Stimulated activated CD8-positive, alpha-beta memory T cell treated with anti-CD3 and anti-CD28 coated beads, Interleukin-12 subunit alpha, Interleukin-12 subunit beta, amount 100 ng/mL, for 4 hours (primary cell): ENCODE measurements around the gene HS3ST5.

Experiments
- DNase-seq: peaks from one replicate; pipeline ENCODE4 v3.0.0-alpha.2; 2020; ENCODE audit warnings: low read depth

HS3ST5 gene, protein sequence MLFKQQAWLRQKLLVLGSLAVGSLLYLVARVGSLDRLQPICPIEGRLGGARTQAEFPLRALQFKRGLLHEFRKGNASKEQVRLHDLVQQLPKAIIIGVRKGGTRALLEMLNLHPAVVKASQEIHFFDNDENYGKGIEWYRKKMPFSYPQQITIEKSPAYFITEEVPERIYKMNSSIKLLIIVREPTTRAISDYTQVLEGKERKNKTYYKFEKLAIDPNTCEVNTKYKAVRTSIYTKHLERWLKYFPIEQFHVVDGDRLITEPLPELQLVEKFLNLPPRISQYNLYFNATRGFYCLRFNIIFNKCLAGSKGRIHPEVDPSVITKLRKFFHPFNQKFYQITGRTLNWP

DNA sequence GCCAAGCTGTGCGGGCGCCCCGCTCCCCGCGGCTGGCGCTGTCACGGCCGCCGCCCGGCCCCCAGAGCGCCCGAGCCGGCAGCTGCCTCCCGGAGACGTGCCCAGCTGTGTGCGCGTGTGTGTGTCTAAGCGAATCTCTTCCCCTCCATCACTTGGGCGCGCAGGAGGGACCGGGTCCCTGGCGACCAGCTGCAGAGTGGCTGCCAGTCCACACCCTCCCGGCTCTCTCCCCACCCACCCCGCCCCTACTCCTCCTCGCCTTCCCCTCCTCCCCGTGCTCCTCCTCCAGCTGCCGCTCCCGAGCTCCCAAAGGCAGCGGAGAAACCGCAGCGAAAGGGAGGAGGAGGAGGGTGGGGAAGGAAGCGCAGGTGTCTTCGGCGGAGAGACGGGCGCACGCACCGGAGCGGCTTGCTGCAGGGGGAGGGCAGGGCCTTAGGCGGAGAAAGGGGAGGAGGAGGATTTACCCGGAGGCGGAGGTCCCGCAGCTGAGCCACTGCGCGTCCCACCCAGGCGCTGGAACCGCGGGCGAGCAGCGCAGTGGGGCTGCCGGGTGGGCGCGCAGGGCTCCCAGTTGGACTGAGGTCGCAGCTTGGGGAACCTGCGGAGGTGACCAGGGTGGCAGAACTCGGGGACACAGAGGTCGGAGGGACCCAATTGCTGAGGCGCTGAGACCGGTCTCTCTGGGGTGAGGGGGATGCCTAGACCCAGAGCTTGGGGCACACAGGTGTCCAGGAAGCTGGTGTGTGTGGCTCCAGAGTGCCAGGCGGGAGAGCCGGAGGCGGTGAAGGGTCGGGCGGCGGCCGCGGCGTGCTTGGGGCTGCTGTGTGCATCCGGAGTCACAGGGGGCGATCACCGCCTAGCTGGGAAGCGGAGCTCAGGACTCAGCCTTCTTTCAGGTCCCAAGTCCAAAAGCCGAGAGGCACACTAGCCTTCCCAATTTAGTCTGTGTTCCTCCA lies at the start of gene HS3ST5:
Gene HS3ST5 (minus strand): TSS at position 198 of the 956 bp plus-strand sequence. CDS start 280,178 bp downstream, outside the sequence.
- DNase-seq = no peak

DNA sequence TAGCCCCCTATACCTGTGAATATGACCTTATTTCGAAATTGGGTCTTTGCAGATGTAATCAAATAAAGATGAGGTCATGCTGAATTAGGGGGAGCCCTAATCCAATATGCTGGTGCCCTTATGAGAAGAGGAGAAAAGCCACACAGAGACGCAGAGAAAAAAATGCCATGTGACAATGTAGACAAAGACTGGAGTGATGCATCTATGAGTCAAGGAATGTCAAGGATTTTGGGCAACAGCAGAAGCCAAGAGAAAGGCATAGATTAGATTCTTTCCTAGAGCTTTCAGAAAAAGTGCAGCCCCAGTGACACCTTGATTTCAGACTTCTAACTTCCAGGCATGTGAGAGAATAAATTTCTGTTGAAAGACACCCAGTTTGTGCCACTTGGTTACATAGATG lies 47.4 kb upstream of the HS3ST5 start:
- DNase-seq = no peak

DNA sequence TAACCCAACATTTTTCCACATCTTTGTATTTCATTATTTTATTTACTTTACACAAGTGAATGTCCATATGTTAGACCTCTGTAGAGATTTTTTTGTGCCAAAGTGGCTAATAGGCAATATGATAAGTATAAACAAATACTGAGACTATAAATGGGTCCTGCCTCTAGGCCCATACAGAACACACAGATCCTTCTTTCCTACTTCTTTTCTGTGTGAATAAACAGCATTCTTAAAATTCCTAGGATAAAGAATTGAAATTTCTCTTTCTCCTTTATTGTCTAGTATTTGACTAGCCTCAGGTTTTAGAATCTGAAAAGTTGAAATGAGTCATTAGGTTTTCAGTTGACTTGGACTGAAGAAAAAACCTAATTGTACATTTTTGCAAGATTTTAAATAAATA lies 46.3 kb upstream of the HS3ST5 start:
- no peak for DNase-seq

DNA sequence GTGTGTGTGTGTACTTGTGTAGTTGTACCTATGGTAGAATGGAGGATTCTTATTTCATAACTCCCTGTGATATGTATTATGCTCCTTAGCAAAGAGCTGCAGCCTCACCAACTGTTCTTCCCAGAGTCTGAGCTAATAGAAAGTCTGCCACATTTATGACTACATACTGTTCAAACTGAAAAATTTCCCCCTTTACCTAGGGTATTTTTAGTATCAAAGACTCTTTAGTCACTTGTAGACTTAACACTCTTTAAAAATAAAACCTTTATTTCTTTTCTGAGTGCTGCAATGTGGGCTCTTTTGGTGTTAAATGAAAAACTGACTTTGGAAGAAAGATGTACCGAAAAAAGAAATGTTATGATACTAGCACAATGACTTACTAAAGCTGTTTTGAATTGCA lies 39.6 kb upstream of the HS3ST5 start:
- DNase-seq = no peak

DNA sequence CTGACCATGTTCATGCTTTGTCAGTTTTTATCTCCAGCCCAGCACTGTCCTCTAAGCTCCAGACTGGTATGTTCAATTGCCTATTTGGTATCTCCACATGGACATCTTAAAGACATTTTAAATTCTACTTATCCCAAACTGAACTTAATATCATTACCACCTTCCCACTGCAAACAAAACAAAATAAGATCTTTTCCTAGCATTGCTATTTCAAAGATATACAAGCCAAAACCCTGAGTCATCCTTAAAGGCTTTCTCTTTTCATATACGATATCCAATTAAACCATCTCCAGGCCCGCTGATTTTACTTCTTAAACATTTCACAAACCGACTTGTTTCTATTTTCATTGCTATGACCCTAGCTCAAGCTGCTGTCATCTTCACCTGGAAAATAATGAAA lies 35.1 kb upstream of the HS3ST5 start:
- DNase-seq = no peak

DNA sequence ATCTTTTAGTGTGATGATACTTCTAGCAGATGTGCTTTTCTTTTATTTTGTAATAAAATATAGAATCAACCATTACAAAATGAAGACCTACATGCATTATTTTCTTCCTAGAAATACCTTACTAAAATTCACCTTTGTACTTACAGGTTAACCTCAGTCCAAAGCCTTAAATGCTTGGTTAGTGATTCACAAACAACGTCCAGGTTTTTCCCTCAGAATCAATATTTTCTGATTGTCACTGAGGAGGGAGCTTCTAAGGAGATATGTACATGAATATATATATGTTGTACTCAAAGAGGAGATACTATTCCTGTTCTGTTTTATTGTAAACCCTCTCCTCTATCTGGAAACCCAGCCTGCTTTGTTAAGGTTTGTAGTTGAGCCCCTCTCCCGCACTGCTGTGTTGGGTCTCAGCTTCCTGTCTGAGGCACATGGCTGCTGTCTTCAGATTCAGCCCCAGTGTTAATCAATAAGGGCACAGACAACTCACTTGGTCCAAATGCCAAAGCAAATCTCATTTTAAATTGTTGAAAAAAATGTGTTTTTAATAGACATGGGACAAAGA lies 33.9 kb upstream of the HS3ST5 start:
- DNase-seq = no peak

DNA sequence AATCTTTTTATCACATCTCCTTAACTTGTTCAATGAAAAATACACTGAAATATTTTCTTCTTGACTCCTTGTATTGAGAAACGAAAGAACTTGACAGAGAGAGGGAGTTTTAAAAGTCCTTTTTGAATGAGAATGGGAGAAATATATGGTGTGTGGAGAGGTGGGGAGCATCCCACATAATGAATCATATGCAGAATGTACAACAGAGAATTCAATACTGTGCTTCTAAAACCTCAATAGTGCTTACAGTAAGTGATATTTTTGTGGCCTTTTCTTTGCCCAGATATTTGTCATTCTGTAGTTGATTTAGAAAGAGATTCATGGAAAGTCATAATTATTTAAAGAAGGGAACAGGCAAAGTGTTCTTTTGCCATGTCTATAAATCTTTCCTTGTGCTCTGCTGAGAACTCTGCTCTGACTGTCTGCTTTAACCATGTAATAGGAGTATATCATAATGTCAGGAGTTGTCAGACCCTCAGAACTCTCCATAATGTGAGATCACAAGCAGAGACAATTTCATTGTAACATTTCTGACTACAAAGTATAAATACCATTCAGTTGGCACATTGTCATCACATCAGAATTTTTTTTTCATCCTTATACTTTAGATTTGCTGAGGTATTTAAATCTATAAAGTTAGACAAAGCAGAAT lies 32.8 kb upstream of the HS3ST5 start:
- no peak for DNase-seq

DNA sequence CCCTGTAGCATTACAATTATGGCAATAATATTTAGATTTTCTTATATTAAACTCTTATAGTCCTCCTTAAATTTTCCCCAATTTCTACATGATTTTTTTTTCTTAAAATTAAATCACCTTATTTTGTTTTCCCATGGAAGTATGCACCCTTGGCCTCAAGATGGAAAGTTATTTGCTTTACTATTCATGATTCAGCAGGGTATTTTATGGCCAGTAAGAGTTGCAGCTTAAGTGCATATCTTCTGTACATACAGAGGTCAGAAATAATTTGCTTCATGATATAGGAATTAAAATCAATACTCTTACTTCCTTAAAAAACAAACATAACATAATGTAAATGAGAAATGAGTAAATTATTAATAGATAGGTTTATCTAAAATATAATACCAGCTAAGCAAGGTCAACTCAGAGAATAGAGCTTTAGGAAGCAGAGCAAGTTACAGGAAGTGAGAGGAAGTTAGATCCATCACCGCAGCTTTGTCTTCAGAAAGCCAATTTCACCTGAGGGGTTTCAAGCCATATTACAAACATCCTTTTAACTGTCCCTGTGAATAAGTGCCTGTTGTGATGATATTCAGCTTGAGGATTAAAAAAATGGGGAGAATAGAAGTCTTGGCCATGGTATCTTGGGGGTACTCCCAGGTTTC lies 24.6 kb upstream of the HS3ST5 start:
- no peak for DNase-seq

DNA sequence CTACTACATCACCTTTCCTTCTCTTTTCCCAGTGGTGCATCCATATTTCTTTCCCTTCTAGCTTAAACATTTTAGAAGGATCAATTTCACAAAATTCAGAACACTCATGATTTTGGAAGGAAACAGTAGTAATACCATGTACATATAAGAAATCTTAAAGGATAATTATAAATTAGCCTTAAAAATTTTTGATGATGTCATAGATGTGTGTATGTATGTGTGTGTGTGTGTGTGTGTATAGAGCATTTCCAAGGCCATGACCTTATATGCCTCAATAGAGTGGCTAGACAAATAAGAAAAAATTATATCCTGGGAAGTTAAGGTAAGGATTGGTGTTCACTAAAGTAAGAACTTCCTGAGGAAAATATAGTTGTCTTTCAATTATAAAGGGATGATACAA lies 24.1 kb upstream of the HS3ST5 start:
- DNase-seq = no peak

DNA sequence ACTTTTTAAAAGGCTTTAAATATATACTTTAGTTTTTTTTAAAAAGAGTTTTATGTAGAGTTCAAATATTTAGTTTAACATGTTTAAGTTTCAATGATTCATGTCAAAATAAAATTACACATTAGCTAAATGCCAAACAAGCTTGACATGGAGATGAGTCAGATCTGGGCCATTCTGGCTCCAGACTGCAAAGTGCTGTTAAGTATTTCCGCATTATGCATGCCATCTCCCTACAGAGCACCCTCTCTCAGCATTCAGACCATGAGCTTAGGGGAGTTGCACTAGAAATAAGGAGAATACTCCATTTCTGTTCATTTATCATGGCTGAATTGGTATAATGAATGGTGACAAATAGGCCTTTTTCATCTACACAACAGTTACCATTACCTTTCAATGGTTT lies 21.5 kb upstream of the HS3ST5 start:
- no peak for DNase-seq

DNA sequence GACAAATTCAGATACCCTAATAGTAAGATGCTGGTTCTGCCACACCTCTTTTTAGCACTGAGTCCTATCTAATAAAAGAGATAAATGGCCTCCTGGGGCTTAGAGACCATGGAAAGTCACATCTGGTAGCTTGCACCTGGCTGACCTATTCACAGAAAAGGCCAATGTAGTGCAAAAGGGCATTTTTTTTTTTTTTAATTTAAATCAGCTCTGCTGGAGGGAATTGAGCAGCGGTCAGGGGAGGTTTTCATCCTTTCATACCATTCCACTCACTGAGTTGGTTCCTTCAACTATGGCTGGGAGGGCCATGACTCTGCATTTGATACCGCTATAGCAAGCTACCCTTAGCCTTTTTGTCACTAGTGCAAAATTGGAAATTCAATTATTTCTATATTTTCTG lies 20.1 kb upstream of the HS3ST5 start:
- DNase-seq = no peak

DNA sequence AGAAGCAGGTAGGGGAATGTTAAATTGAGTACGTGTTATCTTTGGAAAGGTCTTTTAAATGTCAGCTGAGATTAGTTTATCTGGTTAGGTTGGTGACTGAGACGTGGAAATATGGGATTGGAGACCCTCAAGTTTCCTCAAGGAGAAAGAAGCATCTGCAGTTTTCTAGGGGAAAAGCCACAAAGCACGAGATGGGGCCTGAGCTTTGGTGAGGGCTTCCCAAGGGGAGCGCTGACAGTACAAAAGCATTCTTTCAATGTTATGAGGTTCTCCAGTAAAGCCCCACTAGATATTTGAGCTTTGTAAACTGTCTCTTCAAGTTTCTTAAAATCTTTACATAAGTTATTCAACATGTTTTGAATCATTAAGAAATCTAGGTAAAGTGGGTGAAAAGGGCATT lies 19.6 kb upstream of the HS3ST5 start:
- DNase-seq = no peak

DNA sequence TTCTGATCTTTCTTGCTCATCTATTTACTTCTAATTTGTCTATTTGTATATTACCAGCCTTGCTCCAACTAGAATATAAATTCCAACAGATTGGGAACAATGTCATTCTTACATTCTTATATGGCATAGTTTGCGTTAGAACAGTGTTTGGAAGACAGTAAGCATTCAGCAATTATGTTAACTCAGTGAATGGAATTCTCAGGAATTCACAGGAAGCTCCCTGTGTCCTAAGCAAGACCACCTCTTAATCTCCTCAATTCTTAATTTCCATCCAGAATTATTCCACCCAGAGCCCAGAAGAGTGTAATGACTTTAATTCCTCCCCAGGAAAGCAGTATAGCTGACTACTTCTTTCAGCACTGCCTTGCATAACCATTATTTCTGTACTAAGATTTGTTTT lies 18.2 kb upstream of the HS3ST5 start:
- no peak for DNase-seq

DNA sequence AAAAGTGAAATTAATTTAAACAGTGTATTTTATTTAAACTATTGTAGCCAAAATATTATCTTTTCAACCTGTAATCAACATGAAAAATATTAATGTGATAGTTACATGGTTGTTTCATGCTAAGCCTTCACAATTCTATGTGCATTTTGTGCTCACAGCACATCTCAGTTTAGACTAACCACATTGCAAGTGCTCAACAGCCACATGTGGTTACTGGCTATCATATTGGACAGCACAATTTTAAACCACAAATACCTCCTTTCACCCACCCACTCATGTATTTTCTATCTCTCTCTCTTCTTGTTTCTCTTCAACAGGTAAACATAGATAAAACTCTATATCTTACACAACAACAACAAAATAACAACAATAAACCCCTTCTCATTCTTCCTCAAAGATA lies 12.5 kb upstream of the HS3ST5 start:
- no peak for DNase-seq

DNA sequence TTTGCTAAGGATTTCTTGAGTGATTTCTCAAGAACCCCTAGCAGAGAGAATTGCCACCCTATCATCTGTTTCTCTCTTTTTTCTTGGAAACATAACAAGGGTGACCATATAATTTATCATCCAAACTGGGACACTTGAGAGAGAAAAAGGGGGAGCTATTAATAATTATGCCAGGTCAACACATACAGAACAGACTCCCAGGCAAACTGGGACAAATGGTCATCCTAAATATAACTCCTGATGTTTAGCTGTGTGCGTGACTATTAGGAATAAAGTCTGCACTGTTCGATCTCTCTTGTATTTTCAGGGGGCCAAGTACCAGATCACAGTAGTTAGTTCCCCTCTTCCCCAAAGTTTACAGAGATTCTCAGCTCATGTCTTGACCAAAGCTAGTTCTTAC lies 11.7 kb upstream of the HS3ST5 start:
- no peak for DNase-seq

DNA sequence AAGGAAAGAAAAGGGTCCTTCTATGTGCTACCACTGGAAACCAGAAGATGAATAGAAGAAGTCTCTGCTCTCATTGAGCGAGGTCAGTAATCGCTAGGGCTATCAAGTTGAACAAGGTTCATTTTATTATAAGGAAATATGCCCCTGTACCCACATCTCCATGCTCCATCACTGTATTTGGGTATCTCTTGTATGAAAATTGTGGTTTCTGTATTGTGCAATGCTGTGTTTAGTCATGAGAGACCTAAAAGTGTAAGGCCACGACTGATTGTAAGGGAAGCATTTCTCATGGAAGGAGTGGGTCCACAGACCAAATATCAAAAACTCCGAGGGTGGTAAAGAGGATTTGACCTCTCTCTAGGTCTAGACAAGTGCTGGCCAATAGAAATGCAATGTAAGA lies 3.6 kb upstream of the HS3ST5 start:
- DNase-seq = no peak

DNA sequence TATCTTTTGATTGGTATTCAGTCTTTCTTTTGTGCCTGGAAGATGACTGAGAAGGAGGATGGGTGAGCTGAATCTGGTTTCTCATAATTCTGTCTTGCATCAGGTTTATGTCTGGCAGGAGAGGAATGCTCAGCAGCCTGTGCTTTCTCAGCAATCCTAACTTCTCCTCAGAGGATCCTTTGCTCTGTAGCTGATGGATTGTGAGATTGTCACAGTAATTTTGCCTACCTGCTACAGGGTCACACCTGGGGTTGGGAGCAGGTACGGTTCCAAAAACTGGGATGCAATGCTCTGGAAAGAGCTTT lies 2.1 kb upstream of the HS3ST5 start:
- DNase-seq = no peak

DNA sequence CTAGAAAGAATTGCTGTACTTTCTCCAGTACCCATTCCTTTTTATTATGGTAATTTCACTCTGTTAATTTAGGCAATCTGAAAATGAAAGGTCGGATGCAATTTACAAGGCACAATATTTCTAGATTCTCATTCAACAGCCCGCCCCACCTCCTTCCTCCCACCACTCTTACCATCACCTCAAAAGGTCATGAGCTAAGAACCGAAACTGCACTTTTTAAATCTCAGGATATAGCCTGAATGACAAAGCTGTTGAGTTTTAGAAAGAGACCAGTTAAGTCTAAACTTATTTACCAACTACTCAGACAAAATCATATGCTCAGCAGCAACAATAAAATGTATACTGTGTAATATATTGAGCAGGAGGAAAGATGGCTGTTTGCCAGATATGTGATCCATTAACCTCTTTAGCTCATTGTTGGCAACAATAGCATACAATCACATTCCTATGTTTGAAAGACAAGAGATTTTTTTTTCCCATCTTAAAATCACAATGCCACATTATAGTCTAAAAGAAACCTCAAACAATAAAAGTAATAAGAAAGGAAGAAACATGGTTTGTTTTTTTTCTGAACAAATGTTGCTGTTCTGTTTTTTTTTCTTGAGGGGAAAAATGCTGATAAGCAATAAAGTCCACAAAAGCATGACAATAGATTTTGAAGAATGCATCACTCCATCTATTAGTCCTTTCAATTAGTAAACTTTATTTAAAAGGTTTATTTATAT lies 1.6 kb upstream of the HS3ST5 start:
- DNase-seq = no peak

DNA sequence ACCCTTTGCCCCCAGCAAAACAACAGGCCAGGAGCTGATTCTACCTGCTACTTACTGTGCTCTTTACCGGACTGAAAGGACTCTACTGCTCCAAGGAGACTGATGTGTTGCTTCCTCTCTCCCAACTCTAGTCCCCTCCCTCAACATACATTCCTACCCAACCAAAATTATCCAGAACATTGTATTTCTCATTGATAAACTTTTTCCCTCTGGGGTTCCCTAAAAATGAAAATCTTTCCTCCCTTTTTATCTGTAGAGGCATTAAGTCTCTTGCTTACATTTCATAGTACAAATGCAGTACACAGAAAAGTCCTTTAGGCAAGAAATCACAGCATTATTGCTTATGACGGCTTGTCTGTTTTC lies 940 bp upstream of the HS3ST5 start:
- no peak for DNase-seq

DNA sequence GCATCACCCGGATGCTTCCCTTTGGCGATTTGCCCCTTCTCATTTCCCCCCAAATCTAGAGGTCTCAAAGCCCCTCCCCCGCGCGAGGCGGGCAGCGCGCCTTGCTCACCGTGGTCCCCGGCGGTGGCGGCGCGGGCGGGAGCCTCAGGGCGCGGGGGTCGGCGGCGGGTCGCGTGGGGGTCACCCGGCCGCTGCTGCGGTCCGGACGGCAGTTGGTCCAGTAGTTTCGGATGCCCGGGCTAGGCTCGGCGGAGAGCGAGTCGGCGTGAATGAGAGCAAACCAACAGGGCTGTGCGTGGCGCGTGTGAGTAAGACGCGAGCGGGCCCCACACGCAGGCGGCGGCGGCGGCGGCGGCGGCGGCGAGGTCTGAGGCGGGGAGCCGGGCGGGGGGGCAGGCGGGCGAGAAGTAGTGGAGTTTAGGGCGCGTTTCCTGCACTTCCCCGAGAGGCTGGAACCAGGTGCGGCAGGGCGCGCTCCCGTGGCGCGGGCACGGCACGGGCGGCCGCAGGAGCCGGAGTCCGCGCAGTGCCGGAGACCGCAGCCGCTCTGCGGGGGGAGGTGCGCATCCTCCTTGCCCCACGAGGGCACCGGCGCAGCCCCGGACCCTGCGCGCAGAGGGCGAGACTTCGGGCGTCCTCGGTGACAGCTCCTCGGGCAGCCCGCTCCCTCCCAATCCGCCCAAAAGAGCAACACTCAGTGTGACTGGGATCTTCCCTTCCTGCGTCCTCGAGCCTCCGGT lies 567 bp downstream of the HS3ST5 start:
- DNase-seq = no peak

DNA sequence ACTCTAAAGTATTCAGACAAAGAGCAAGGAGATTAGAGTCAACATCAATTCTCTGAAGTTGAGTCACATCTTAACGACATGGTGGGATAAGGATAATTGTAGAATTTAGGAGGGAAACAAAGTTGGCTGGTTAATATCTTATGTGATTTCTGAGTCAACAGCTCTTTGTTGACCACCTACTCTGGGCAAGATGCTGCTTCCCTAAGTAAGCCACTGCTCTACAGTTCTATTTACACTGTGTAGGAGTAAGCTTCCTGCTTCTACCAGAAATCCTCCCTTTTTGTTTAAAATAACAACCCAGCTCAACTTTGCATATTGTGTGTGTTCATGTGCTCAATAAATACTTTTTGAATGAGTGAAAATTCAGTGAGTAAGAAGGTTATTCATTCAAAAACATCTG lies 3.1 kb downstream of the HS3ST5 start:
- no peak for DNase-seq
